ENCODE measurements around the gene ATRAID. TPM values are rescaled to one million over a fixed set of nuclear protein-coding genes. Genes with fewer than 3 reads are reported as not detected.
A peak's percentile ranks its signal among the peaks of the same experiment; 100 is the strongest.

ATRAID gene
- total and polyA plus RNA-seq, 4 donors: 44.9 to 77.5 (median 48.9) TPM

GRCh38 chr2:27189989-27190388 is 21.9 kb upstream of the ATRAID start:
- no peaks in the 10 kb centered on the region for H3K9me3 ChIP-seq (ENCODE audit: control insufficient read depth in 4 of 4, low read length in 3 of 4)
- H3K27ac ChIP-seq (ENCODE audit: low read depth in 1 of 2, low read length in 2 of 2): no peak overlapping the region
- H3K27me3 ChIP-seq (ENCODE audit: control insufficient read depth in 4 of 4, insufficient read depth in 4 of 4, low read length in 3 of 4): no peaks in the 10 kb centered on the region
- WGBS: 94% methylated on average over 8 of the region's 8 CpGs
- TF ChIP-seq SP1 (IDR thresholded peaks at IDR 0.05): no peak
- TF ChIP-seq ATF3 (IDR thresholded peaks at IDR 0.05): no peak
- TF ChIP-seq NR2F2 (IDR thresholded peaks at IDR 0.05): no peak
- no peak for TF ChIP-seq YY1 (IDR thresholded peaks at IDR 0.05)
- TF ChIP-seq HNF4G (IDR thresholded peaks at IDR 0.05): no peak
- TF ChIP-seq, protein P1, sequence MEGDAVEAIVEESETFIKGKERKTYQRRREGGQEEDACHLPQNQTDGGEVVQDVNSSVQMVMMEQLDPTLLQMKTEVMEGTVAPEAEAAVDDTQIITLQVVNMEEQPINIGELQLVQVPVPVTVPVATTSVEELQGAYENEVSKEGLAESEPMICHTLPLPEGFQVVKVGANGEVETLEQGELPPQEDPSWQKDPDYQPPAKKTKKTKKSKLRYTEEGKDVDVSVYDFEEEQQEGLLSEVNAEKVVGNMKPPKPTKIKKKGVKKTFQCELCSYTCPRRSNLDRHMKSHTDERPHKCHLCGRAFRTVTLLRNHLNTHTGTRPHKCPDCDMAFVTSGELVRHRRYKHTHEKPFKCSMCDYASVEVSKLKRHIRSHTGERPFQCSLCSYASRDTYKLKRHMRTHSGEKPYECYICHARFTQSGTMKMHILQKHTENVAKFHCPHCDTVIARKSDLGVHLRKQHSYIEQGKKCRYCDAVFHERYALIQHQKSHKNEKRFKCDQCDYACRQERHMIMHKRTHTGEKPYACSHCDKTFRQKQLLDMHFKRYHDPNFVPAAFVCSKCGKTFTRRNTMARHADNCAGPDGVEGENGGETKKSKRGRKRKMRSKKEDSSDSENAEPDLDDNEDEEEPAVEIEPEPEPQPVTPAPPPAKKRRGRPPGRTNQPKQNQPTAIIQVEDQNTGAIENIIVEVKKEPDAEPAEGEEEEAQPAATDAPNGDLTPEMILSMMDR (IDR thresholded peaks at IDR 0.05; ENCODE audit: low read depth, low read length, missing input control): no peak
- TF ChIP-seq JUND (IDR thresholded peaks at IDR 0.05): no peak
- TF ChIP-seq HNF4A (conservative IDR thresholded peaks at IDR 0.05): no peak
- no peak for TF ChIP-seq RXRA (IDR thresholded peaks at IDR 0.05)
- TF ChIP-seq FOXA2 (IDR thresholded peaks at IDR 0.05): no peak
- no peak for TF ChIP-seq EGR1 (IDR thresholded peaks at IDR 0.05; ENCODE audit: low read depth in 2 of 2)
- TF ChIP-seq, protein P2, sequence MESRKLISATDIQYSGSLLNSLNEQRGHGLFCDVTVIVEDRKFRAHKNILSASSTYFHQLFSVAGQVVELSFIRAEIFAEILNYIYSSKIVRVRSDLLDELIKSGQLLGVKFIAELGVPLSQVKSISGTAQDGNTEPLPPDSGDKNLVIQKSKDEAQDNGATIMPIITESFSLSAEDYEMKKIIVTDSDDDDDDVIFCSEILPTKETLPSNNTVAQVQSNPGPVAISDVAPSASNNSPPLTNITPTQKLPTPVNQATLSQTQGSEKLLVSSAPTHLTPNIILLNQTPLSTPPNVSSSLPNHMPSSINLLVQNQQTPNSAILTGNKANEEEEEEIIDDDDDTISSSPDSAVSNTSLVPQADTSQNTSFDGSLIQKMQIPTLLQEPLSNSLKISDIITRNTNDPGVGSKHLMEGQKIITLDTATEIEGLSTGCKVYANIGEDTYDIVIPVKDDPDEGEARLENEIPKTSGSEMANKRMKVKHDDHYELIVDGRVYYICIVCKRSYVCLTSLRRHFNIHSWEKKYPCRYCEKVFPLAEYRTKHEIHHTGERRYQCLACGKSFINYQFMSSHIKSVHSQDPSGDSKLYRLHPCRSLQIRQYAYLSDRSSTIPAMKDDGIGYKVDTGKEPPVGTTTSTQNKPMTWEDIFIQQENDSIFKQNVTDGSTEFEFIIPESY (IDR thresholded peaks at IDR 0.05): no peak
- TF ChIP-seq REST (IDR thresholded peaks at IDR 0.05): no peak
- TF ChIP-seq FOXA1 (IDR thresholded peaks at IDR 0.05): no peak
- no peak for TF ChIP-seq TAF1 (conservative IDR thresholded peaks at IDR 0.05)
- no peak for DNase-seq (ENCODE audit: low spot score)
- peaks cover 5 to 24% (median 12%) of the 10 kb centered on the region in 4 donors for H3K4me1 ChIP-seq (ENCODE audit: control insufficient read depth in 4 of 4, insufficient read depth in 4 of 4, low read length in 3 of 4)
- no peak overlapping the region for H3K4me3 ChIP-seq (ENCODE audit: low read depth in 1 of 3, low read length in 3 of 3)
- H3K9ac ChIP-seq (ENCODE audit: low read depth in 1 of 2, low read length in 2 of 2): no peak overlapping the region
- no peaks in the 10 kb centered on the region for H3K36me3 ChIP-seq (ENCODE audit: control insufficient read depth in 4 of 4, insufficient read depth in 3 of 4, low read depth in 1 of 4, low read length in 3 of 4)

GRCh38 chr2:27191070-27191829 is 20.6 kb upstream of the ATRAID start:
- no peaks in the 10 kb centered on the region for H3K9me3 ChIP-seq (ENCODE audit: control insufficient read depth in 4 of 4, low read length in 3 of 4)
- DNase-seq (ENCODE audit: low spot score): no peak
- H3K27me3 ChIP-seq (ENCODE audit: control insufficient read depth in 4 of 4, insufficient read depth in 4 of 4, low read length in 3 of 4): no peaks in the 10 kb centered on the region
- no peak overlapping the region for H3K4me3 ChIP-seq (ENCODE audit: low read depth in 1 of 3, low read length in 3 of 3)
- H3K27ac ChIP-seq (ENCODE audit: low read depth in 1 of 2, low read length in 2 of 2): peak overlapping the region; percentile 1 to 39
- peaks cover 0 to 13% (median 6%) of the 10 kb centered on the region in 4 donors for H3K4me1 ChIP-seq (ENCODE audit: control insufficient read depth in 4 of 4, insufficient read depth in 4 of 4, low read length in 3 of 4)
- 41% methylated on average over 8 of the region's 8 CpGs for WGBS
- no peak overlapping the region for H3K9ac ChIP-seq (ENCODE audit: low read depth in 1 of 2, low read length in 2 of 2)
- H3K36me3 ChIP-seq (ENCODE audit: control insufficient read depth in 4 of 4, insufficient read depth in 3 of 4, low read depth in 1 of 4, low read length in 3 of 4): no peaks in the 10 kb centered on the region
- TF ChIP-seq GABPA (IDR thresholded peaks at IDR 0.05 in 1 of 2, conservative IDR thresholded peaks at IDR 0.05 in 1 of 2) (no peak), MAX (IDR thresholded peaks at IDR 0.05) (peak; percentile 5), HNF4A (conservative IDR thresholded peaks at IDR 0.05) (peak; percentile 5 to 16), RAD21 (IDR thresholded peaks at IDR 0.05) (peak; percentile 89 to 91), SP1 (IDR thresholded peaks at IDR 0.05) (peak; percentile 13), EGR1 (IDR thresholded peaks at IDR 0.05; ENCODE audit: low read depth in 2 of 2) (no peak), ATF3 (IDR thresholded peaks at IDR 0.05) (peak; percentile 28), FOXA2 (IDR thresholded peaks at IDR 0.05) (no peak), HNF4G (IDR thresholded peaks at IDR 0.05) (no peak), RXRA (IDR thresholded peaks at IDR 0.05) (peak in 1 of 2 donors; percentile 40)
- TF ChIP-seq, protein P2 (IDR thresholded peaks at IDR 0.05): no peak
- TF ChIP-seq, protein P1 (IDR thresholded peaks at IDR 0.05; ENCODE audit: low read depth, low read length, missing input control): peak; percentile 64
